Hindlimb muscle (tissue), 1 donor: ENCODE measurements around the gene TIAM1. TPM values are rescaled to one million over a fixed set of nuclear protein-coding genes. Genes with fewer than 3 reads are reported as not detected.

ENCODE experiments used
- DNase-seq: peaks from one replicate; pipeline ENCODE4 v3.0.0-alpha.2; 2013
- polyA plus RNA-seq: library from polyadenylated mRNA; unstranded; fragments of 120-200 nt; gene quantifications from one replicate; pipeline ENCODE4 v1.2.1, GENCODE V29; 2013; ENCODE audit not compliant: insufficient read length

Gene TIAM1
- polyA plus RNA-seq, 1 donor = 11.9 TPM

DNA sequence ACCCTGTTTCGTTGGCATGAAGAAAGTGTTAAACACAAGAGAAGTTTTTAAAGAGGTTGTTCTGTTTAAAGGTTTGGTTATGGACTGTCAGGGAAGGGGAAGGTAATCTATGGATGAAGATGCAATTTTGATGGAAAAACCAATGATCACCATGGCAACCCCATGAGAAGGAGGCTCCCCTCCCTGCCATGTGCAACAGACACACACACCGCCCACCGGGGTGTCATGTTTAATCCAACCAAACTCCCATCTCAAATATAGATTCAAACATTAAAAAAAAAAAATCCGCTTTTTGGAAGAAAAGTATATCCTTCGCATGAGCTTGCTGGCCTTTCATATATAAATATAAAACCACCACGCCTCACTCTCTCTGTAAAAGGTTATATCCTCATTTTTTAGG, 224.9 kb downstream of the TIAM1 start:
- DNase-seq = no peak

DNA sequence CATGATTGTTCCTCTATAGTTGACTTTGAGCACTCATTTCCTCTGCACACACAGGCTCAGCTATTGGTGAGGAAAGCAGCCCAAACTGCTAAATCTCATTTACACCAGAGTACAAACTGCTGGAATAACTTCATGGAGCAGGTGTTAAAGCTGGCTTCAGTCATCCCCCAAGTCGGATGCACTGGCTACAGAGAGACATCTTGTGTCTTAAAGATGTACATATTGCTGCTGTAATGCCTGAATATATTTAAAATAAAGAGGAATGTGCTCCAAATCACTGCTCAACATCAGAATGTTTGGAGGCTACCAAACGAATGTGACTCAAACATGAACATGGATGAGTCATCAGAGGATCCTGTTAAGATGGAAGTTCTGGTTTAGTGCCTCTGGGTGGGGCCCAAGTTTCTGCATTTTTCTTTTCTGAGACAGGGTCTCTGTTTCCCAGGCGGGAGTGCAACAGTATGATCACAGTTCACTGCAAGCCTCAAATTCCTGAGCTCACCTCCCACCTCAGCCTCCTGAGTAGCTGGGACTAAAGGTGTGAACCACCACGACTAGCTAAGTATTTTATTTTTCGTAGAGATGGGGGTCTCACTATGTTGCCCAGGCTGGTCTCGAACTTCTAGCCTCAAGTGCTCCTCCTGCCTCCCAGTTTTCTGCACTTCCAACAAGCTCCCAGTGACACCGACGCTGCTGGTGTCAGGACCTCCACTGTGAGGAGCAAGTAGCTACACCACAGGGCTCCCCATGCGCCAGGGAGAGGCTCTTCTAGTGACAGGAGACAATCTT, 226.7 kb downstream of the TIAM1 start:
- peak; percentile 38 for DNase-seq

DNA sequence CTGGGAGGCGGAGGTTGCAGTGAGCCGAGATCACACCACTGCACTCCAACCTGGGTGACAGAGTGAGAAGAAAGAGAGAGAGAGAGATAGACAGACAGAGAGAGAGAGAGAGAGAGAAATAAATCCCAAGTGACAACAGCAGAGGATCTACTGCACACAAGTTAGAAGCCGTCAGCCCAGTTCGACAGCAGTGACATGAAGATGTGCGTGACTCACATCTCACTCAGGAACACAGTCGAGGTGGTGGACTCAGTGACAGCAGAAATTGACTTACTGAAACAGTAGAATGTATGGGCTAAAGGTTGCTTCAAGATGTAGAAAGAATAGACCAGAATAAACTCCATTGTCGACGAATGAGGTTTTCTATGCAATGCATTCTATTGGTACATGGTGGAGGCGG, 228.8 kb downstream of the TIAM1 start:
- DNase-seq = no peak

DNA sequence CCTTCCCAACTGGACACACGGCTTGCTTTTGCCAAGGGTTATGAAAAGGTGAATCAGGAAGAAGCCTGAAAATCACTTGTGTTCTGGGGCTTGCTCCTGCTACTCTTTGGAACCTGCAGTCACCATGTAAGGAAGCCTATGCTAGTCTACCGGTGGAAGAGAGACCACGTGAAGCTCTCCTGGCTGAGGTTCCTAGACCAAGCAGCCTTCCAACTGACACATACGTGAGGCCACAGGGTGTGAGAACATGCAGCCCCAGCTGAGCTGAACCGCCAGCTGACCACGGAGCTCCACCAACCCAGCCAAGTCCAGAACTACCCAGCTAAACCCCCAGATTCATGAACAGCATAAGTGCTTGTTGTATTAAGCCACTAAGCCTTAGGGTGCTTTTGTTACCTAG, 233.0 kb downstream of the TIAM1 start:
- no peak for DNase-seq

DNA sequence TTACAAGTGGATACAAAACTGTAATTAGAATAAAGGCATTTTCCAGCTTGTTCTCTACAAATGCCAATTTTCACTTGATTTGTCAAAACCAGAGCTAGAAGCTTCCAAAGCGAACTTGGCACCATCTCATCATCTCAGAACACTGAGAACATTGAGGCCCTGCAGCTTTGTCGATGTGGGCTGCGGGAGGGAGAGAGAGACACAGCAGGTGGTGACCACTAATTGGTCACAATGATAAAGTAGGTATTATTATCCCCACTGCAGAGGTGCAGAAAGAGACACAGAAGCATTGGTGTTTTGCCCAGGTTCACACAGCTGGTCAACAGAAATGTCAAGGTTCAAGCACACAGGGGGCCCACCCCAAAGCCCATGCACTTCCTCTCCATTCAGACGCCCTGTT, 233.6 kb downstream of the TIAM1 start:
- no peak for DNase-seq

DNA sequence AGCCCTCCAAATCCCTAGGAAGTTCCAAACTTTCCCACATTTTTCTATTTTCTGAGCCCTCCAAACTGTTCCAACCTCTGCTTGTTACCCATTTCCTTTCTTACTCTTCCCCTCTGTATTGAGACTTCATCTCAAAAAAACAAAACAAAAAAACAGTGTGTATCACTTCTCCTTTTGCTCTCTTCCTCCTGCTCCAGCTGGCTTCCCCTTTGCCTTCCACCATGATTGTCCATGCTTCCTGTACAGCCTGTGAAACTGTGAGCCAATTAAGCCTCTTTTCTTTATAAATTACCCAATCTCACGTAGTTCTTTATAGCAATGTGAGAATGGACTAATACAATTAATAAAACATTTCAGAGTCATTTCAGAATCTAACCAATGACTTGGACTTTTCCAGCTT, 236.2 kb downstream of the TIAM1 start:
- no peak for DNase-seq

DNA sequence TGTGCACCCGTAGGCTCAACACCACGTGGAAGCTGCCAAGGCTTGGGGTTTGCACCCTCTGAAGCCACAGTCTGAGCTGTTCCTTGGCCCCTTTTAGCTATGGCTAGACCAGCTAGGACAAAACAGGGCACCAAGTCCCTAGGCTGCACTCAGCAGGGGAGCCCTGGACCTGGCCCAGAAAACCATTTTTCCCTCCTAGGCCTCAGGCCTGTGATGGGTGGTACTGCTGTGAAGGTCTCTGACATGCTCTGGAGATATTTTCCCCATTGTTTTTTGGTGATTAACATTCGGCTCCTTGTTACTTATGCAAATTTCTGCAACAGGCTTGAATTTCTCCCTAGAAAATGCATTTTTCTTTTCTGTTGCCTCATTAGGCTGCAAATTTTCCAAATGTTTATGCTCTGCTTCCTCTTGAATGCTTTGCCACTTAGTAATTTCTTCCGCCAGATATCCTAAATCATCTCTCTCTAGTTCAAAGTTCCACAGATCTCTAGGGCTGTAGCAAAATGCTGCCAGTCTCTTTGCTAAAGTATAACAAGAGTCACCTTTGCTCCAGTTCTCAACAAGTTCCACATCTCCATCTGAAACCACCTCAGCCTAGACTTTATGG, 236.8 kb downstream of the TIAM1 start:
- no peak for DNase-seq

DNA sequence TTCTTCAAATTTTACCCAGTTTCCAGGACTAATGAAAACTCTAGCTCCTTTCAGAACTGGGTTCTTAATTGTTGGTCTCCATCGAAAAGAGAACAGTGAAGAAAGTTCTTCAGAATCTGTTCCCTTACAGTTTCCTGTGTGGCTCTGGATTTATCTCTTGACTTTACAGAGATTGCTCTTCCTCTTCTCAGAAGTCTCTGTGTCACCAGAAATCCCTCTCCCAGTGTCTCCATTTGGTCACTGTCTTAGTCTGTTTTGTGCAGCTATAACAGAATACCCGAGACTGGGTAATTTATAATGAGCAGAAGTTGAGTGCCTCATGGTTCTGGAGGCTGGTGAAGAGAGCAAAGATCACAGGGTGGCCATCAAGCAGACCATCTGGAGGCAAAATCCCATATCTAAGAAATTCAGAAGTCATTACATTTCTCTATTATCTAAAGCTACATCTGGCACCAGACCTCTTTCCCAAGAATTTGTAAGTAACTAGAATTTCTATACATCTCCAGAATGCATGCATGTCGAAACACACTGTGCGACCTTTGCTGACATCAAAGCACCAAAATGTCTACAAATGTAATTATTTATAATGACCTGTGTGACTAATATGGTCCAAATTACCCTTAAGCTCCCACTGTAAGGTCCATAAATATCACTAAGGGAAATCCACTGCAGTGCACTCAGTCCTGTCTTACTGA, 240.3 kb downstream of the TIAM1 start:
- no peak for DNase-seq

DNA sequence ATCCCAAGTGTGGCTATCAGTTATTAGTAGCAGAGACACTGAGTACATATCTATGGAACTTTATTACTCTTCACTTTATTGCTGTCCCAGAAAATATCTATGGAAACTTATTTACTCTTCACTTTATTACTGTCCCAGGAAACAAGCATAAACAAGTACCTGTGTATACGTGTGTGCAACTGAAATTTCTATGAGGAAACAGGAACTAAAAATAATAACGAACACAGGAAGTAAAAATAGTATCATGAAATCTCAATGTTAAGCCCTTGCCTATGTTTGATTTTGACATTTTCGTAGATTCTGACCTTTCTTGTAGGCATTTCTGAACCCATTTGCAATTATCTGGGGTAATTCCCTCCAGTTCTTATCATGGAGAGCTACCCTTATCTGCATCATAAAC, 240.9 kb downstream of the TIAM1 start:
- no peak for DNase-seq

DNA sequence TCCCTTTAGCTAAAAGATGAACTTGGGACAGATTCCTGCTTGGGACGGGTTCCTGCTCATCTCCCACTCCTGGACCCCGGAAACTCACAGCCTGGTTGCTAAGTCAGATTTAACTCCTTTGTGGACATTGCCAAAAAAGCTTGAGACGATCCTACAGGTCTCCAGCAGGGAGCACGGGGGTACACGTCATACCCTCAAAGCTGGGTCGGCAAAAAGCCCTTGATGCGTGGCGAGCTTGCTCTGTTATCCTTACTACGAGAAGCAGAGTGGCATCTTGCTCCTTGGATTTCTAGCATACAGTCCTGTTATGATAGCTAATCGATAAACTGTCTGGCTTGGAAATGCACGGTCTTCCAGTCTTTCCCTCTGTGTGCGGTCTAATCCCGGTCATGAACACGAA, 244.9 kb downstream of the TIAM1 start:
- DNase-seq = no peak

DNA sequence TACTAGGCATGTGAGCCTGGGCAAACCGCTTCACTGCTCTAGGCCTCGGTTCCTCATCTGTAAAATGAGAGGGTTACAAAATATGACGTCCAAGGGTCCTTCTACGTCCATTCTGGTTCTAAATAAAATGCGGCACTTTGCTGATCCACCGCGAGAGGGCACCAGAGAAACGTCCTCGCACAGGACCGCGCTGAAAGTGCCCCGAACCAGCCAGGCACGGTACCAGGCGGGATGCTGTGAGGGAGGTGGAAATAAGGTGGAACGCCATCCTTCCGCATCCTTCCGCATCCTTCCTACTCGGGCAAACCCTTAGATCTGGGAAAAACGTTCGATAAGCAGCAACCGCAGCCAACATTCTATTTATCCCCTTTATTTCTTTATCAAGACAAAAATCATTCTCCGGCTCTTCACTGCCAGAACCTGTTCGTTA, 245.5 kb downstream of the TIAM1 start:
- DNase-seq = peak; percentile 62

DNA sequence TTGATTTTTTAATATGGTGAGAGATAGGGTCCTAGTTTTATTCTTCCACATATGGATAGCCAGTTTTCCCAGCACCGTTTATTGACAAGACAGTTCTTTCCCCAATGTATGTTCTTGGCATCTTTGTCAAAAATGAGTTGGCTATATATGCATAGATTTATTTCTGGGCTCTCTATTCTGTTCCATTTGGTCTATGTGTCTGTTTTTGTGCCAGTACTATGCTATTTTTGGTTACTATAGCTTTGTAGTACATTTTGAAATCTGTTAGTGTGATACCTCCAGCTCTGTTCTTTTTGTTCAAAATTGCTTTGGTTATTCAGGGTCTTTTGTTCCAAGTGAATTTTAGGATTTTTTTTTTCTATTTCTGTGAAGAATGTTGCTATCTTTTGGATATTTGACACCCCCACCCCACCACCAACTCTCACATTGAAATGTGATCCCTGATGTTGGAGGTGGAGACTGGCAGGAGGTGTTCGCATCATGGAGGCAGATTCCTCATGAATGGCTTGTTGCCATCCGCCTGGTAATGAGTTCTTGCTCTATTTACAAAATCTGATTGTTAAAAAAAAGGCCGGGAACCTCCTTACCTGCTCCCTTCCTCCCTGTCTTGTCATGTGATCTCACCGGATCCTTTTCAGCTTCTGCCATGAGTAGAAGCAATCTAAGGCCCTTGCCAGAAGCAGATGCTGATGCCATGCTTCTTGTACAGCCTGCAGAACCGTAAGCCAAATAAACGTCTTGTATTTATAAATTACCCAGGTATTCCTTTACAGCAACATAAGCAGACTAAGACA, 251.0 kb downstream of the TIAM1 start:
- DNase-seq = no peak

DNA sequence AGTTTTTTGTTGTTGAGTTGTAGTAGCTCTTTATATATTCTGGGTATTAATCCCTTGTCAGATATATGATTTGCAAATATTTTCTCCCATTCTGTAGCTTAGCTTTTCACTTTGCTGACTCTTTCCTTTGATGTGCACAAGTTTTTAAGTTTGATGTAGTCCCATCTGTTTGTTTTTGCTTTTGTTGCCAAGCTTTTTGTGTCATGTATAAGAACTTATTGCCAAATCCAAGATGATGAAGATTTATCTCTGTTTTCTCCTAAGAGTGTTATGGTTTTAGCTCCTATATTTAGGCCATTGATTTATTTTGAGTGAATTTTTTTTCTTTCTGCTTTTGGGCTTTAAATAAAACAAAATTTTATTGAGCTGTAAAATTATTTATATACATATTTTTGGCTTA, 253.7 kb downstream of the TIAM1 start:
- no peak for DNase-seq

DNA sequence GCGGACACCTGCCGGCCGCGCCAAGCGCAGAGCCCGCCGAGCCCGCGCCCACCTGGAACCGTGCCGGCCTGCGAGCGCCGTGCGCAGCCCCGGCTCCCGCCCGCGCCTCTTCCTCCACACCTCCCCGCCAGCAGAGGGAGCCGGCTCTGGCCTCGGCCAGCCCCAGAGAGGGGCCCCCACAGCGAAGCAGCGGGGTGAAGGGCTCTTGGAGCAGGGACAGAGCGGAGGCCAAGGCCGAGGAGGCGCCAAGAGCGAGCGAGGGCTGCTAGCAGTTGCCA, 255.6 kb downstream of the TIAM1 start:
- DNase-seq = no peak

DNA sequence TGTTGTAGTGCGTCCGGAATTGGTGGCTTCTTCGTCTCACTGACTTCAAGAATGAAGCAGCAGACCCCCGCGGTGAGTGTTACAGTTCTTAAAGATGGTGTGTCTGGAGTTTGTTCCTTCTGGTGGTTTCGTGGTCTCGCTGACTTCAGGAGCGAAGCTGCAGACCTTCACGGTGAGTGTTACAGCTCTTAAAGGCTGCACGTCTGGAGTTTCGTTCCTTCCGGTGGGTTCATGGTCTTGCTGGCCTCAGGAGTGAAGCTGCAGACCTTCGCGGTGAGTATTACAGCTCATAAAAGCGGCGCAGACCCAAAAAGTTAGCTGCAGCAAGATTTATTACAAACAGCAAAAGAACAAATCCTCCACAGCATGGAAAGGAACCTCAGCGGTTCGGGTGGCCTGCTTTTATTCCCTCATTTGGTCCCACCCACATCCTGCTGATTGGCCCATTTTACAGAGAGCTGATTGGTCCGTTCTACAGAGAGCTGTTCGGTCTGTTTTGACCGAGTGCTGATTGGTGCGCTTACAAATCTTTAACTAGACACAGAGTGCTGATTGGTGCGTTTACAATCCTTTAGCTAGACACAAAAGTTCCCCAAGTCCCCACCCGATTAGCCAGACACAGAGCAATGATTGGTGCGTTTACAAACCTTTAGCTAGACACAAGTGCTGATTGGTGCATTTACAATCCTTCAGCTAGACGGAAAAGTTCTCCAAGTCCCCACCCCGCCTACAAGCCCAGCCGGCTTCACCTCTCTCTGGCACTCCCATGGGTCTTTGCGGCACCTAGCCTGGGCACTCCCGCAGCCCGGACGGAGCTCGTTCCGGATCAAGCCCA, 256.2 kb downstream of the TIAM1 start:
- no peak for DNase-seq

DNA sequence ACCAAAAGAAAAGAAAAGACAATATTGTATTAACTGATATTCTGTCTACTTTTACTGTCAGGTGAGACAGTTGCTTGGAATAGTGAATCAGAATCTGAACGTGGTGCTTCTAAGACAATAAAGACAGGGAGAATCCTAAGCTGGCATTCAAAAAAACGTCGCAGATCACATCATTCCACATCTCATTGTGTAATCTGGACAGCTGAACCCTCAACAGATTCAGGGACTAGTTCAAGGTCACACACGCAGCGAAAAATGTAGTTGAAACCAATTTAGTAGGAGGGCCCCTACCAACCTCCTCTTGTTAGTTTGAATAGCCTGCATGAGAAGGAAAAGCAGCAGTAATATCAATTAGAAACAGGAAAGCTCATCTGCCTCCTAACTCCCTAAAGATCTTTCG, 259.4 kb downstream of the TIAM1 start:
- DNase-seq = no peak

DNA sequence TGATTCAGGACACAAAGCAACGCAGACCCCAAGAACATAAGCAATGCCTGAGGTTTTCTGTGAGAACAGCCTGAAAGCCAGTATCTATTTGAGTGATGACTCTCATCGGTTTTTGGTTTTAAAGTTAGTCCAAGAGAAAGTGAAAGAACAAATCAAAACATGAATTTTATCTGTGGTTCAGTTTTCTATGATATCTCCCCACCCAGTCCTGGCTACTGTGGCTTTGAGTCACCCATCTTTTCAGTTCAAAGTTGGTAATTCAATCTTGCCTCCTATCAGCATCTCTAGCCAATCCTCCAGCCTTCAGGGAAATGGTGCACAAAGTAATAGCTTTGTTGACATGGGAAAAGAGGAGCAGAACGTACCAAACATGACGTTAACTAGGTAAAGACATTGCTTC, 265.3 kb downstream of the TIAM1 start:
- DNase-seq = no peak

DNA sequence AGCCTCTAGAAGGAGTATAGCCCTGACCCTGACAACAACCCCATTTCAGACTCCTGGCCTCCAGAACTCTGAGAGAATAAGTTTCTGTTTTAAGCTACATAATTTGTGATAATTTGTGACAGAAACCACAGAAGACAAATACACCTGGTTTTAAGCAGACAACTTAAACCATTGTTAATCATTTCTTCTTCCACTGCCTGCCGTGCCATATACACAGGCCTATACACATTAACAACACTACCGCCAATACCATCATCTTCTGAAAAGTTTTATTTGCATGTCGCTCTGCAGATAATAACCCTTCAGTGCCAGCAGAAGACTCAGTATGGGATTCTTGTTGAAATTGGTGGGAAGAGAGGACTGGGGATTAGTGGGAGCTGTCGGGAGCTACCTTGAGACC, 265.8 kb downstream of the TIAM1 start:
- no peak for DNase-seq

DNA sequence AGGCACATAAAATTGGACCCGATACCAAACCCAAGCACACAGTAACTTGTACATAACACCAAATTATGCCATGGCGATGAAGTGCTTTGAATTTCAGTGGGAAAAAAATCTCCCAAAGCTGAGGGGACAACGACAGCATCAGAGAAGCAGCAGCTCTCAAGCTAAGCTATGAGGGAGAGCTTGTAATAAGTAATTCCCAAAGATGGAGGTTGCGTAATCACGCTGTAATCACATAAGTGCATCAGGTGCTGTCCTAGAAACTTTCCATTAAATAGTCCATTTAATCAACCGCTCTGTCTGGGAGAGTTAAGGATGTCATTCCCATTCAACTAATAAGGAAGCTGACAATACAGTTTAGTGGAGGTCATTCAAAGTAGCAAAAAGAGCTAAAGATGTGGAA, 268.2 kb downstream of the TIAM1 start:
- no peak for DNase-seq

DNA sequence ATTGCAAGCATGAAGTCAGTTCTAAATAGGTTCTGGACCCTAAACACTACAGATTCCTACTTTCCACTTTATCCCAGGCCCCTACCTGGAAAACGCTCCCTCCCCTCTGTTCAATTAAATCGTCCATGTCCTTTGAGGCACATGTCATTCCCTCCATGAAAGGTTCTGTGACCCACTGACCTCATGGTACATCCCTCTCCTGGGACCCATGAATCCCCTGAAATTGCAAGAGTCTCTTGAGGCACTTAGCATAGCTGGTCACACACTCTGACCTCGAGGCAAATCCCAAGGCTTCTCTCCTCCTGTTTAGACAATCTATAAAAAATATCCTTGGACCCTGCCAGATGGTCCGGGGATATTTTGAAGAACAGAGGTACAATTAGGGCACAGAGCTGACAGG, 271.5 kb downstream of the TIAM1 start:
- no peak for DNase-seq
